Endothelial cell of umbilical vein (primary cell): Measurements from ENCODE around the gene MRC2. TPM values are rescaled to one million over a fixed set of nuclear protein-coding genes. Genes with fewer than 3 reads are reported as not detected.

ENCODE experiments used
- BruUV-seq: library from RNA; stranded (reverse); fragments of 400-500 nt; replicated peaks from 2 replicates; lab custom pipeline; 2021; lab: Mats Ljungman, UMichigan
- CTCF ChIA-PET: fragments of 300-600, 350-600 bp; sonication (Branson Sonifier 250); formaldehyde crosslinking; loops from one replicate; lab custom pipeline; 2021; ENCODE audit warnings: antibody characterized with exemption, inconsistent platforms; lab: Charles Lee
- POLR2A ChIA-PET: fragments of 300-600, 350-600 bp; sonication (Branson Sonifier 250); formaldehyde crosslinking; loops from one replicate; lab custom pipeline; 2021; ENCODE audit warnings: antibody characterized with exemption, inconsistent platforms; lab: Charles Lee
- DNase-seq: peaks from one replicate; pipeline ENCODE4 v3.0.0-alpha.2; 2011; ENCODE audit warnings: low read depth, low spot score
- FAIRE-seq: peaks from 2 replicates; lab custom pipeline; 2011; peaks lifted over from hg19 to GRCh38; lab: Jason Lieb, UNC
- H2AFZ ChIP-seq: 2 replicates; pipeline ENCODE4 v1.6.0; 2012; ENCODE audit warnings: low read depth, low read length, control low read depth, inconsistent platforms
- H3K27ac ChIP-seq: 2 replicates; pipeline ENCODE4 v1.5.1; 2011; ENCODE audit warnings: low read depth, mild to moderate bottlenecking, control low read depth, low read length, moderate library complexity; ENCODE audit not compliant: insufficient read depth
- H3K27me3 ChIP-seq, 2 experiments: 2 replicates each; pipeline versions ENCODE4 v1.6.0 to v1.6.1; 2011; ENCODE audit warnings: low read length in 2 of 2, mixed read lengths in 1 of 2; ENCODE audit not compliant: control insufficient read depth in 2 of 2, insufficient read depth in 2 of 2
- H3K36me3 ChIP-seq, 2 experiments: 2 replicates in 1 of 2; 3 replicates in 1 of 2; pipeline ENCODE4 v1.5.1; 2011; ENCODE audit warnings: low read length in 2 of 2, mild to moderate bottlenecking in 1 of 2, moderate library complexity in 1 of 2; ENCODE audit not compliant: control insufficient read depth in 2 of 2, insufficient read depth in 2 of 2; ENCODE audit errors: extremely low read depth in 1 of 2
- H3K4me1 ChIP-seq: 3 replicates; pipeline ENCODE4 v1.5.1; 2011; ENCODE audit warnings: mild to moderate bottlenecking, low read length; ENCODE audit not compliant: control insufficient read depth, insufficient read depth; ENCODE audit errors: extremely low read depth
- H3K4me2 ChIP-seq: 2 replicates; pipeline ENCODE4 v1.6.1; 2011; ENCODE audit warnings: low read length, control low read depth, mixed read lengths; ENCODE audit not compliant: insufficient read depth
- H3K4me3 ChIP-seq, 3 experiments: fragments of 200-600 bp in 1 of 3; sonication (generic), shearing (Covaris generic) in 1 of 3; replicated peaks in 1 of 3; 2 replicates each; pipeline ENCODE4 v1.5.1; 2011 to 2016; ENCODE audit warnings: control low read depth in 3 of 3, low read length in 3 of 3, mild to moderate bottlenecking in 2 of 3, inconsistent platforms in 1 of 3, low read depth in 1 of 3, moderate library complexity in 1 of 3; ENCODE audit not compliant: insufficient read depth in 1 of 3
- H3K79me2 ChIP-seq: 2 replicates; pipeline ENCODE4 v1.6.0; 2012; ENCODE audit warnings: low read length, inconsistent platforms; ENCODE audit not compliant: control insufficient read depth, insufficient read depth
- H3K9ac ChIP-seq: replicated peaks from 2 replicates; pipeline ENCODE3; 2011; ENCODE audit warnings: low read length, control low read depth; ENCODE audit not compliant: insufficient read depth; ENCODE audit errors: extremely low read depth
- H3K9me1 ChIP-seq: replicated peaks from 3 replicates; pipeline ENCODE4 v1.6.0; 2011; ENCODE audit warnings: mild to moderate bottlenecking, low read length; ENCODE audit not compliant: control insufficient read depth, insufficient read depth; ENCODE audit errors: extremely low read depth
- H3K9me3 ChIP-seq: replicated peaks from 2 replicates; pipeline ENCODE4 v1.5.1; 2012; ENCODE audit warnings: low read length, inconsistent platforms; ENCODE audit not compliant: control insufficient read depth, insufficient read depth
- H4K20me1 ChIP-seq: replicated peaks from 2 replicates; pipeline ENCODE3; 2011; ENCODE audit warnings: mild to moderate bottlenecking, low read length; ENCODE audit not compliant: control insufficient read depth, insufficient read depth; ENCODE audit errors: extremely low read depth
- CTCF ChIP-seq, 2 donors: IDR thresholded peaks; 1 replicate in 1 of 2; 2 replicates in 1 of 2; pipeline ENCODE4 v1.5.1; 2011; ENCODE audit warnings: low read length in 2 of 2, mild to moderate bottlenecking in 2 of 2, moderate library complexity in 2 of 2, control low read depth in 1 of 2, inconsistent platforms in 1 of 2, low read depth in 1 of 2; ENCODE audit not compliant: insufficient read depth in 1 of 2; ENCODE audit errors: extremely low read depth in 1 of 2
- EZH2 ChIP-seq: IDR thresholded peaks from 2 replicates; pipeline ENCODE4 v1.6.1; 2012; ENCODE audit warnings: borderline replicate concordance, low read depth, mild to moderate bottlenecking, moderate library complexity, low read length, inconsistent platforms; ENCODE audit not compliant: severe bottlenecking
- GATA2 ChIP-seq: IDR thresholded peaks from 2 replicates; pipeline ENCODE4 v1.7.0; 2011; ENCODE audit warnings: low read depth, mild to moderate bottlenecking, moderate library complexity, mixed read lengths, low read length; ENCODE audit not compliant: insufficient read length, insufficient read depth
- JUN ChIP-seq: IDR thresholded peaks from 2 replicates; pipeline ENCODE4 v1.6.1; 2011; ENCODE audit warnings: borderline replicate concordance, low read depth; ENCODE audit not compliant: insufficient read length, insufficient read depth
- MYC ChIP-seq: IDR thresholded peaks from one replicate; pipeline ENCODE4 v1.6.1; 2011; ENCODE audit warnings: mild to moderate bottlenecking, low read depth, low read length
- POLR2A ChIP-seq: IDR thresholded peaks from 2 replicates; pipeline ENCODE4 v1.6.1; 2012; ENCODE audit warnings: low read depth, mild to moderate bottlenecking, control low read depth, low read length
- dilution Hi-C: fragments of 300-500 bp; cut with MboI; formaldehyde crosslinking; loops from one replicate; pipeline ENCODE4 v1.15.0; 2019; ENCODE audit warnings: low sequenced_read_pairs; ENCODE audit not compliant: extremely low pct_ligation_motif_present
- intact Hi-C: fragments of 100-400 bp; cut with micrococcal nuclease; formaldehyde crosslinking; loops from one replicate; pipeline ENCODE4 v1.10.0; 2022
- polyA plus RNA-seq, 4 experiments: library from polyadenylated mRNA; depleted of rRNA in 3 of 4; stranded (reverse) in 3 of 4; unstranded in 1 of 4; fragments of >200 nt; gene quantifications; 2 replicates each; pipeline versions ENCODE4 v1.2.1 to v1.2.3, GENCODE V29; 2011 to 2012; ENCODE audit warnings: missing spikeins in 1 of 4
- total RNA-seq: library from RNA; stranded (reverse); gene quantifications from 2 replicates; pipeline ENCODE4 v1.2.3, GENCODE V29; 2021

MRC2 gene
- total and polyA plus RNA-seq, 2 donors (not counting 3 experiments of a cell fraction or from before 2014, with no cell fraction given) = 30.6 to 52.7 TPM

GRCh38 chr17:62631936-62632924 is 4.8 kb downstream of the MRC2 start:
- no peak for TF ChIP-seq POLR2A
- no peak for TF ChIP-seq GATA2
- TF ChIP-seq CTCF (IDR thresholded peaks at IDR 0.05; ENCODE audit: extremely low read depth in 1 of 2, insufficient read depth in 1 of 2, low read depth in 1 of 2, low read length in 2 of 2) = no peak
- TF ChIP-seq EZH2 = no peak
- no peak for TF ChIP-seq MYC
- TF ChIP-seq JUN = no peak
- Histone ChIP-seq H3K4me1 (no peaks in the 10 kb centered on the region), H4K20me1 (no peaks in the 10 kb centered on the region), H3K79me2 (no peaks in the 10 kb centered on the region), H3K27me3 (no peaks in the 10 kb centered on the region), H3K9me3 (no peaks in the 10 kb centered on the region), H3K4me2 (no peak overlapping the region), H3K36me3 (no peaks in the 10 kb centered on the region), H3K9me1 (no peaks in the 10 kb centered on the region), H2AFZ (no peak overlapping the region), H3K4me3 (no peak overlapping the region), H3K9ac (no peak overlapping the region), H3K27ac (no peak overlapping the region)
- intact Hi-C loops (no loop called here), dilution Hi-C loops (no loop called here)
- CTCF ChIA-PET = no interaction called here
- no TSS peak for BruUV-seq
- DNase-seq (no peak), FAIRE-seq (no peak)
- POLR2A ChIA-PET = no interaction called here
